IMR-90 (cell line): Measurements from ENCODE around the gene LRRC3B. TPM values are rescaled to one million over a fixed set of nuclear protein-coding genes. Genes with fewer than 3 reads are reported as not detected.

Experiments
- ATAC-seq: fragments of 200-7000 bp; cut with Tn5 transposase; 2 replicates; pipeline ENCODE4 v1.9.1; 2020; ENCODE audit warnings: low read depth, mild to moderate bottlenecking, moderate library complexity
- BruUV-seq: library from RNA; stranded (reverse); fragments of 400-500 nt; replicated peaks from 2 replicates; lab custom pipeline; 2021; lab: Mats Ljungman, UMichigan
- CTCF ChIA-PET: fragments of 300-600 bp; formaldehyde crosslinking; extraction: SDS; loops from one replicate; lab custom pipeline; 2021; ENCODE audit warnings: antibody characterized with exemption; lab: Yijun Ruan, JAX
- POLR2A ChIA-PET: fragments of 300-600 bp; sonication (Branson Sonifier 250); formaldehyde crosslinking; loops from one replicate; lab custom pipeline; 2022; ENCODE audit warnings: antibody characterized with exemption; ENCODE audit not compliant: unreplicated experiment; lab: Charles Lee
- DNase-seq: peaks from one replicate; pipeline ENCODE4 v3.0.0; 2013
- H2AFZ ChIP-seq: replicated peaks from 2 replicates; pipeline ENCODE3; 2013; ENCODE audit warnings: low read length, mild to moderate bottlenecking; ENCODE audit not compliant: poor library complexity
- H2AK5ac ChIP-seq: 2 replicates; pipeline ENCODE4 v1.6.1; 2013; ENCODE audit warnings: low read depth, low read length, inconsistent platforms
- H2AK9ac ChIP-seq: replicated peaks from 2 replicates; pipeline ENCODE3; 2013; ENCODE audit warnings: mild to moderate bottlenecking, low read depth, low read length, moderate library complexity; ENCODE audit not compliant: poor library complexity
- H2BK120ac ChIP-seq: 2 replicates; pipeline ENCODE4 v1.6.1; 2013; ENCODE audit warnings: low read depth, low read length, inconsistent platforms
- H2BK15ac ChIP-seq: 3 replicates; pipeline ENCODE4 v1.6.1; 2013; ENCODE audit warnings: low read depth, low read length, inconsistent platforms
- H2BK20ac ChIP-seq: 2 replicates; pipeline ENCODE4 v1.6.1; 2013; ENCODE audit warnings: low read depth, mild to moderate bottlenecking, inconsistent platforms, low read length, moderate library complexity
- H2BK5ac ChIP-seq: 2 replicates; pipeline ENCODE4 v1.6.1; 2013; ENCODE audit warnings: mild to moderate bottlenecking, low read depth, low read length, inconsistent platforms; ENCODE audit not compliant: poor library complexity, severe bottlenecking
- H3K14ac ChIP-seq: replicated peaks from 2 replicates; pipeline ENCODE4 v1.6.1; 2013; ENCODE audit warnings: low read depth, low read length, inconsistent platforms
- H3K18ac ChIP-seq: 2 replicates; pipeline ENCODE4 v1.6.1; 2013; ENCODE audit warnings: low read depth, low read length, control low read depth
- H3K23ac ChIP-seq: 2 replicates; pipeline ENCODE4 v1.6.1; 2013; ENCODE audit warnings: low read depth, low read length, inconsistent platforms
- H3K27ac ChIP-seq: 2 replicates; pipeline ENCODE4 v1.5.1; 2013; ENCODE audit warnings: mild to moderate bottlenecking, control low read depth, low read length; ENCODE audit not compliant: insufficient read depth
- H3K27me3 ChIP-seq: 2 replicates; pipeline ENCODE4 v1.6.1; 2013; ENCODE audit warnings: low read length; ENCODE audit not compliant: control insufficient read depth, insufficient read depth
- H3K36me3 ChIP-seq: 2 replicates; pipeline ENCODE4 v1.6.1; 2013; ENCODE audit warnings: low read length, mixed read lengths; ENCODE audit not compliant: control insufficient read depth, insufficient read depth
- H3K4ac ChIP-seq: 2 replicates; pipeline ENCODE4 v1.6.1; 2013; ENCODE audit warnings: low read depth, low read length, inconsistent platforms
- H3K4me1 ChIP-seq: 2 replicates; pipeline ENCODE4 v1.6.1; 2013; ENCODE audit warnings: low read length, mixed read lengths; ENCODE audit not compliant: control insufficient read depth, insufficient read depth
- H3K4me2 ChIP-seq: 2 replicates; pipeline ENCODE4 v1.6.1; 2013; ENCODE audit warnings: low read depth, mild to moderate bottlenecking, control low read depth, low read length, moderate library complexity
- H3K4me3 ChIP-seq: 2 replicates; pipeline ENCODE4 v1.5.1; 2013; ENCODE audit warnings: low read depth, mild to moderate bottlenecking, control low read depth, low read length, moderate library complexity; ENCODE audit not compliant: insufficient read depth
- H3K56ac ChIP-seq: 2 replicates; pipeline ENCODE4 v1.6.1; 2013; ENCODE audit warnings: low read length, inconsistent platforms; ENCODE audit not compliant: insufficient read depth; ENCODE audit errors: extremely low read depth
- H3K79me1 ChIP-seq, 2 experiments: 2 replicates each; pipeline ENCODE4 v1.6.1; 2013; ENCODE audit warnings: low read length in 2 of 2, inconsistent platforms in 1 of 2, low read depth in 1 of 2
- H3K9ac ChIP-seq: 2 replicates; pipeline ENCODE4 v1.6.1; 2013; ENCODE audit warnings: low read depth, low read length, control low read depth
- H3K9me1 ChIP-seq: 2 replicates; pipeline ENCODE4 v1.6.1; 2013; ENCODE audit warnings: low read length, inconsistent platforms; ENCODE audit not compliant: insufficient read depth
- H3K9me3 ChIP-seq: 2 replicates; pipeline ENCODE4 v1.6.1; 2013; ENCODE audit warnings: low read length; ENCODE audit not compliant: control insufficient read depth, insufficient read depth
- H4K20me1 ChIP-seq: 2 replicates; pipeline ENCODE4 v1.6.1; 2013; ENCODE audit warnings: low read length, inconsistent platforms; ENCODE audit not compliant: insufficient read depth
- H4K5ac ChIP-seq: 2 replicates; pipeline ENCODE4 v1.6.1; 2013; ENCODE audit warnings: mild to moderate bottlenecking, low read depth, low read length, control low read depth
- H4K8ac ChIP-seq, 2 experiments: 2 replicates each; pipeline ENCODE4 v1.6.1; 2013; ENCODE audit warnings: low read depth in 2 of 2, low read length in 2 of 2, control low read depth in 1 of 2, inconsistent platforms in 1 of 2
- H4K91ac ChIP-seq: 2 replicates; pipeline ENCODE4 v1.6.1; 2013; ENCODE audit warnings: low read depth, low read length, inconsistent platforms; ENCODE audit not compliant: insufficient read depth
- CEBPB ChIP-seq: IDR thresholded peaks from 2 replicates; pipeline ENCODE4 v1.6.1; 2012; ENCODE audit warnings: low read depth, low read length, improper control_type of control experiment
- MAFK ChIP-seq: IDR thresholded peaks from 2 replicates; pipeline ENCODE4 v1.6.1; 2012; ENCODE audit warnings: low read depth, low read length, improper control_type of control experiment
- MXI1 ChIP-seq: IDR thresholded peaks from 2 replicates; pipeline ENCODE4 v1.6.1; 2012; ENCODE audit warnings: low read depth, mild to moderate bottlenecking, low read length, moderate library complexity, borderline replicate concordance
- NFE2L2 ChIP-seq: fragments of 150-350 bp; IDR thresholded peaks from 2 replicates; pipeline ENCODE4 v1.6.1; 2016; ENCODE audit warnings: low read depth, mild to moderate bottlenecking, low read length
- POLR2A ChIP-seq: IDR thresholded peaks from 2 replicates; pipeline ENCODE4 v1.6.1; 2012; ENCODE audit warnings: mild to moderate bottlenecking, low read depth, low read length
- RAD21 ChIP-seq: IDR thresholded peaks from 2 replicates; pipeline ENCODE4 v1.6.1; 2012; ENCODE audit warnings: low read length, improper control_type of control experiment
- RCOR1 ChIP-seq: IDR thresholded peaks from 2 replicates; pipeline ENCODE4 v1.6.1; 2012; ENCODE audit warnings: mild to moderate bottlenecking, low read length, improper control_type of control experiment; ENCODE audit not compliant: insufficient replicate concordance
- SMC3 ChIP-seq: fragments of 150-350 bp; IDR thresholded peaks from 2 replicates; pipeline ENCODE4 v1.6.1; 2016; ENCODE audit warnings: low read depth, mild to moderate bottlenecking, antibody characterized with exemption, low read length, moderate library complexity
- whole genome bisulfite sequencing, 2 experiments: methylation state at CpG; one replicate each; pipeline versions ENCODE4 v1.1.5 to v1.1.7; 2013; ENCODE audit warnings: missing lambda C conversion rate in 2 of 2; ENCODE audit not compliant: insufficient read length in 1 of 2; ENCODE audit errors: extremely low coverage in 2 of 2; 5-methylcytosine and 5-hydroxymethylcytosine counted together
- dilution Hi-C: fragments of 300-500 bp; cut with HindIII; formaldehyde crosslinking; loops from one replicate; pipeline ENCODE4 v1.14.3; 2018; ENCODE audit warnings: low sequenced_read_pairs; ENCODE audit not compliant: unreplicated experiment
- in situ Hi-C: fragments of 300-500 bp; cut with MboI; formaldehyde crosslinking; loops from 3 replicates; pipeline ENCODE4 v1.14.3; 2019; ENCODE audit warnings: low sequenced_read_pairs, inconsistent platforms, mixed read lengths
- intact Hi-C: fragments of 100-400 bp; cut with micrococcal nuclease; formaldehyde crosslinking; loops from 2 replicates; pipeline ENCODE4 v1.10.0; 2022
- polyA plus RNA-seq, 3 experiments: library from polyadenylated mRNA; depleted of rRNA; stranded (reverse); fragments of >200 nt; gene quantifications; 2 replicates each; pipeline ENCODE4 v1.2.3, GENCODE V29; 2012; ENCODE audit warnings: low replicate concordance in 1 of 3
- total RNA-seq: library from RNA; depleted of rRNA; stranded (reverse); fragments of >200 nt; gene quantifications from 2 replicates; pipeline ENCODE4 v1.2.3, GENCODE V29; 2012
- TF ChIP-seq, protein P1 (sequence below): fragments of 150-350 bp; IDR thresholded peaks from 2 replicates; pipeline ENCODE4 v1.6.1; 2017; ENCODE audit warnings: mild to moderate bottlenecking, antibody characterized with exemption, low read length, low read depth

The LRRC3B gene
- total and polyA plus RNA-seq, 2 of the 4 experiments (the other 2 are of a cell fraction): not detected

- no peak for ATAC-seq
- no peak for DNase-seq
- in situ Hi-C loops: no loop called here
- H3K4me1 ChIP-seq: no peaks in the 10 kb centered on the region
- no TSS peak for BruUV-seq
- H3K27me3 ChIP-seq: no peaks in the 10 kb centered on the region
- POLR2A ChIA-PET: no interaction called here
- no peak overlapping the region for H3K4me2 ChIP-seq
- no peaks in the 10 kb centered on the region for H3K9me1 ChIP-seq
- no peak overlapping the region for H3K56ac ChIP-seq
- no peak overlapping the region for H3K4me3 ChIP-seq
- H3K79me1 ChIP-seq: no peaks in the 10 kb centered on the region
- no peak overlapping the region for H3K23ac ChIP-seq
- no peak overlapping the region for H4K5ac ChIP-seq
- CTCF ChIA-PET: no interaction called here
- intact Hi-C loops: no loop called here
- WGBS, 2 experiments: no CpG with 5 or more reads among the region's 1 CpG
- no peak overlapping the region for H2BK120ac ChIP-seq
- no peak overlapping the region for H3K18ac ChIP-seq
- no peak overlapping the region for H3K9ac ChIP-seq
- peaks cover 10% of the 10 kb centered on the region for H3K9me3 ChIP-seq
- H2AK5ac ChIP-seq: no peak overlapping the region
- H4K20me1 ChIP-seq: no peaks in the 10 kb centered on the region
- H3K14ac ChIP-seq: no peak overlapping the region
- H2AK9ac ChIP-seq: no peak overlapping the region
- no peak overlapping the region for H2BK15ac ChIP-seq
- no peak overlapping the region for H2AFZ ChIP-seq
- H2BK20ac ChIP-seq: no peak overlapping the region
- no peak overlapping the region for H3K4ac ChIP-seq
- H4K8ac ChIP-seq: no peak overlapping the region
- no peaks in the 10 kb centered on the region for H3K36me3 ChIP-seq
- H4K91ac ChIP-seq: no peak overlapping the region
- TF ChIP-seq MAFK (no peak), RCOR1 (no peak), POLR2A (no peak), RAD21 (no peak), SMC3 (no peak), MXI1 (no peak), NFE2L2 (no peak), CEBPB (no peak)
- TF ChIP-seq, protein P1, sequence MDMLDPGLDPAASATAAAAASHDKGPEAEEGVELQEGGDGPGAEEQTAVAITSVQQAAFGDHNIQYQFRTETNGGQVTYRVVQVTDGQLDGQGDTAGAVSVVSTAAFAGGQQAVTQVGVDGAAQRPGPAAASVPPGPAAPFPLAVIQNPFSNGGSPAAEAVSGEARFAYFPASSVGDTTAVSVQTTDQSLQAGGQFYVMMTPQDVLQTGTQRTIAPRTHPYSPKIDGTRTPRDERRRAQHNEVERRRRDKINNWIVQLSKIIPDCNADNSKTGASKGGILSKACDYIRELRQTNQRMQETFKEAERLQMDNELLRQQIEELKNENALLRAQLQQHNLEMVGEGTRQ: no peak
- H3K27ac ChIP-seq: no peak overlapping the region
- H2BK5ac ChIP-seq: no peak overlapping the region
- dilution Hi-C loops: no loop called here
Measured at GRCh38 chr3:26718315-26718714, 95.7 kb downstream of the LRRC3B start.
